HG03159 (cell line): ENCODE data around the gene PRKAB2.
"Not testable (repeated sequence)": the region's sequence is repeated elsewhere in the genome, so short reads cannot be mapped to it uniquely, and the experiment has no call there.

Experiments used
- ATAC-seq: cut with Tn5 transposase; IDR thresholded peaks from one replicate; pipeline ENCODE4 v1.9.1; 2021; ENCODE audit warnings: mild to moderate bottlenecking, moderate library complexity; ENCODE audit not compliant: unreplicated experiment

PRKAB2 gene, protein sequence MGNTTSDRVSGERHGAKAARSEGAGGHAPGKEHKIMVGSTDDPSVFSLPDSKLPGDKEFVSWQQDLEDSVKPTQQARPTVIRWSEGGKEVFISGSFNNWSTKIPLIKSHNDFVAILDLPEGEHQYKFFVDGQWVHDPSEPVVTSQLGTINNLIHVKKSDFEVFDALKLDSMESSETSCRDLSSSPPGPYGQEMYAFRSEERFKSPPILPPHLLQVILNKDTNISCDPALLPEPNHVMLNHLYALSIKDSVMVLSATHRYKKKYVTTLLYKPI

DNA sequence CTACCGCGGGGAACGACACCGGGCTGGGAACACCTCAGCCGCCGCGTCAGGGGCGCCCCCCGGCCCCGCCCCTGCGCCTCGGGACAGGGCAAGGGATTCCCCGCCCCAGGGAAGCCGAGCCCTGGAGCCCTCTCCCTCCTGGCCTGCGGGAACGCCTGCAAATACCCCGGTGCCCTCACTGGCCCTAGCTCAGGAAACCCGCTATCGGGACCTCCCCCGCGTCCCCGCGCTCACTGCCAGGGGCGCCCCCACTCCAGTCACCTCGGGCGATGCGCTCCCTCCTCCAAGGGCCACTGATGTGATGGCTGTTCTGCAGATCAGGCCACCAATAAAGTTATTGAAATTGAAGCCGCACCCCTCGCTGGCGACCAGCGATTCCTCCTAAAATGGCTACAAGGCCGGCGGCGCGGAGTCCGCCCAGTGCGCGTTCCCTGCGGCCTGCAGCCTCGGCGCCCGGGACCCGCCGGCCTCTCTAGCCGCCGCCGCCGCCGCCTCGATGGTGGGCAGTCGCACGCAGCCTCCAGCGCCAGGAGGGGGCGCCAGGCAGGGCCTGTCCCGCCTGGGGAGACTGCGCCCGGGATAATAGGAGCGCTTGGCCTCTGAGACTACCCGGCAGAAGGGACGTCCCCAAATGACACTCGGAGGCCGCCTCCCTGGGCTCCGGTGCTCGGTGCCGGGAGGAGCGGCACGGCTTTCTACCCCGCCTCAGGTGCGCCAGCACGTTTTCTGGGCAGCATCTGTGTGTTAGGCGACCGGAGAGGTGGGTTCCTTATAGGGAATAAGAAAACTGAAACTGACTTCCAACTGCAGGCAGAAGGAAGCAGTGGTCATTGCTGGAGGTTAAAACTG lies at the start of gene PRKAB2:
PRKAB2 (minus strand) TSS at position 303 of the 849 bp plus-strand sequence. CDS start 326 bp downstream, outside the sequence.
- ATAC-seq, result peak; percentile 85

DNA sequence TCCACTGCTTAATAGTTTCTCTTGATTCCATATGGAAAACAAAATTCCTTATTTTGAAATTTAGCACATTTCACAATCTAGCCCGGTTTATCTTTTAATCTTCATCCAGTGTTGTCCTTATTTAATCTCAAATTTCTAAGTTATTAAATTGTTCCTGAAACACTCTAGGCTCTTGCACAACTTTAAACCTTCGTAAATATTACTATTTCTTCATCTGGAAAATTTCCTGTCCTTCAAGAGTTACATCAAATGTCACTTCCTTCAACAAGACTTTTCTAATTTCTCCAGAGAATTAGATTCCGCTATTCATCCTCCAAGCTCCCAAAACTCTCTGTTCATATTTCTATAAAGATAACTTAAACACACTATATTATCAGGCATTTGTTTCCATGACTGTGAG lies 46.3 kb upstream of the PRKAB2 start:
- no peak for ATAC-seq

- ATAC-seq, result no peak
Measured at GRCh38 chr1:147217141-147217540, 44.9 kb upstream of the PRKAB2 start.

GRCh38 chr1:147216124-147216523 lies 43.9 kb upstream of the PRKAB2 start:
- no peak for ATAC-seq

DNA sequence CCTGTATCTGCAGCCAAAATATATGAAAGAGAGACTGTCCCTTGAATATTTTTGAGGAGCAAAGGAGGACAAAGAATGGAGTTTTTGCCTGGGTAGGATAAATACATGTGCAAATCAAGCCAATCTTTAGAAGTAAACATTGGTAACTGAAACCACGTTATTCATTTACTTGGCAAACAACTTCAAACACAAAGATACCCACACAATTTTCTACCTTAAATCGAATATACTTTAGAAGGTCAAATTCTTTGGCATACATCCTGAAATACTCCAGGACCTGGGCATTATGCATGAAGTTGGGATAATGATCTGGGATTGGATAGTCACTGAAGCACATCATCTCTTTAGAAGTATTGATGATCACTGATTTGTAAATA lies 43.3 kb upstream of the PRKAB2 start:
- no peak for ATAC-seq

- ATAC-seq, result no peak
Measured at GRCh38 chr1:147214842-147215539, 42.7 kb upstream of the PRKAB2 start.

- no peak for ATAC-seq
Measured at GRCh38 chr1:147214325-147214724, 42.1 kb upstream of the PRKAB2 start.

DNA sequence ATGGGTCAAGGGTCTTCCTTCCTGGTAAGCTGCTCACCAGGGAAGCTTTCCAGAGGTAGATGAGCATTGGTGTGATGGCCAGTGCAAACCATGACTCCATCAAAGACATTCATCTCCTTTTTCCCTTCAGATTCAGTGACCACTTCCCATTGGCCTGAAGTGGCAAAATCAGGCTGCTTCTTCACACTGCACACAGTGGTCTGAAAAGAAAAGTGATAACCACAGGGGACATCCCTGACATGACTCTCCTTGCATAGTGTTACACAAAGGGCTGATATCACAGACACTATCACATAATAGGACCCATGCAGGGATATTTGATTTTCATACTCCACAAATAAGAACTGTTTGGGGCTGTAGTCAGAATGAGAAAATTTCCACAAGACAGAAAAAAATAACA lies 41.0 kb upstream of the PRKAB2 start:
- no peak for ATAC-seq

- ATAC-seq, result no peak
Measured at GRCh38 chr1:147211577-147211976, 39.3 kb upstream of the PRKAB2 start.

DNA sequence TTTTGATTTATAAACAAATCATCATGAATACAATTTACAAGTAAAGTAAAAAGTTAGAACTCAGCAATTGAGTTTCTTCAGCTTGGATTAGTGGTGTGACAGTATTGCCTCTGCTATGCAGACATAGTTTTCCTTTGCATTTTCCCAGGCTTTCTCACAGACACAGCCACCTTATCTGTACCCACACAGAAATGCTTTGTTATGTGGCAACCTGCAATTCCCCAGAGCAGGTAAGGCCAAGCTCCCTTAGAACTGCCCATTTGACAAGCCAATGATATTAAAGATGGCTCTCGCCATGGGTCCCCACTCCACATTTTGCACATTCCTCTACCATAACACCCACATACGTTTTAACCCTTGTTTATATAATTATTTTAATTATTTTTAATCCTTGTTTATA lies 38.7 kb upstream of the PRKAB2 start:
- no peak for ATAC-seq

- no peak for ATAC-seq
Measured at GRCh38 chr1:147209825-147210821, 37.9 kb upstream of the PRKAB2 start.

GRCh38 chr1:147208619-147209018 lies 36.3 kb upstream of the PRKAB2 start:
- ATAC-seq, result no peak

- no peak for ATAC-seq
Measured at GRCh38 chr1:147207192-147207591, 34.9 kb upstream of the PRKAB2 start.

DNA sequence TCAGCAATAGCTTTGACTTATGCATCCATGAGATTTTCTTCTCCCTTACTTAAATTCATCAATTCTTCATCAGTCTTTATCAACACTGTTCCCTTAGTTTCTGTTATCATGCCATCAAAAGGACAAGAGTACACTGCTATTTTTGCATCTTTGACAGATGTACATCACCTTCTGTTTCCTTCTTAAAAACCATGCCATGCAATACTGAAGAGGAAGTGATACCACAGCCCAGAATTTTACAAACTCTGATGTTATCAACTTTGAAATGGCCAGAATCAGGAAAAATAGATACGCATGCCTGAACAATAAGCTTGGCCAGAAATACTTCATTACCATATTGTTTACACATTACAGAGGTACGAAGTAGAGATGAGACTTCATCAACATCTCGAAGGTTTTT lies 31.8 kb upstream of the PRKAB2 start:
- ATAC-seq, result no peak

GRCh38 chr1:147202576-147202975 lies 30.3 kb upstream of the PRKAB2 start:
- ATAC-seq, result no peak

- ATAC-seq, result no peak
Measured at GRCh38 chr1:147201786-147202185, 29.5 kb upstream of the PRKAB2 start.

DNA sequence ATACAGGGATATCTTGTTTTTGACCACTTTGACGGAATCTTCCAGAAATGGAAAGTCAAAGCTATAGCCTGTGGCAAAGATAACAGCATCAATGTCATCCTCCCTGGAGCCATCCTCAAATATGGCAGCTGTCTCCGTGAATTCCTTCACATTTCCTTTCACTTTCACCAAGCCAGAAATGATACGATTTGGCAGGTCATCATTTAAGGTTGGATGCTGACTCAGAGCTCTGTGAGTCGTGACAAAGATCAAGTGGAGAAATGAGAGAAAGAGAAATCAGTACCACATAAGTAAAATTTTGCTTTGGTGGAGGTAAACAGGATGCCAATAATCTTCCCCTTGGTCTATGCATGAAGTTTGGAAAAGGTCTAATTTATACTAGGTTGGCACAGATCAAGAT lies 29.0 kb upstream of the PRKAB2 start:
- ATAC-seq, result no peak

GRCh38 chr1:147197324-147197723 lies 25.1 kb upstream of the PRKAB2 start:
- ATAC-seq, result not testable (repeated sequence)

DNA sequence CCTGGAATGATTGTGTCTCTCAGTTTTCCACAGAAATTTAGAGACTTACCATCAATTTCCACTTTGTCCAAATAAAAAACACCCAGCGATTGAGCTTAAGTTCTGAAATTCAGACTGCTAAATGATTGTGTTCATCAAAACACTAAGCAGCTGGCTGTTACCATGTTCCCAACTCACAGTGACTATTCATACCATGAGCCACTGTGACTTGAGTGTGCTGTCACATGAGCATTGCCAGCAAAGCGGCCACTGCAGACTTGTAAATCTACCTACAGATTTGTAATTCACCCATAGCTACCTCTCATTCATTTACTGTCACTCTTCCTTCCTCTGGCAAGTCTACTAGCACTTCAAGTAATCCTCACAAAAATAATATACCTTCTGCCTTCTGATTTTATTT lies 17.2 kb upstream of the PRKAB2 start:
- no peak for ATAC-seq

DNA sequence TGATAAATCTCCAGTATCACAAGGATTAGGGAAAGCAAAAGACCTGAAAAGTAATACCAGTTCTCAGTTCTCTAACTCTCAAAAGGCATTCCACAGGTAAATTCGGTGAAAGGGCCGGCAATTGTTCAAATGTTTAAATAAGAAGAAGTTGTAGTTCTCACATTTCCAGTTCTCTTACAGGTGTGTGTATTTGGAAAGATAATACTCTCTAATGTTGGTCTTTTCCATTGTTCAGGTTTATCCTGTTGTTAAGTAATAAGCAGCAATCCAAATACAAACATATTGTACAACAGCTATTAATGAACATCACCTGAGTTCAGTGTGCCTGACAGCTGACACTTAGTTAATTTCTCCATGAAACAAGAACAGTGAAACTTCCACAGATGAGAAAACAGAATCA lies 13.2 kb upstream of the PRKAB2 start:
- no peak for ATAC-seq
